K562 (cell line): ENCODE results near the gene LRCH1. TPM values are rescaled to one million over a fixed set of nuclear protein-coding genes. Genes with fewer than 3 reads are reported as not detected.

ENCODE experiments used
- ATAC-seq: fragments of 200-7000 bp; cut with Tn5 transposase; 3 replicates; pipeline ENCODE4 v1.9.1; 2020; ENCODE audit warnings: moderate library complexity
- BruUV-seq: library from RNA; stranded (reverse); fragments of 400-500 nt; replicated peaks from 2 replicates; lab custom pipeline; 2021; lab: Mats Ljungman, UMichigan
- CTCF ChIA-PET: fragments of 300-600 bp; formaldehyde crosslinking; extraction: SDS; loops from one replicate; lab custom pipeline; 2021; ENCODE audit warnings: low intra/inter-chr PET ratio; lab: Yijun Ruan, JAX
- POLR2A ChIA-PET: fragments of 300-600, 350-650 bp; sonication (Branson Sonifier 250); formaldehyde crosslinking; extraction: SDS; loops from one replicate; lab custom pipeline; 2021; ENCODE audit warnings: antibody characterized with exemption, inconsistent platforms; lab: Yijun Ruan, JAX
- DNase-seq, 4 experiments: peaks; one replicate each; pipeline versions ENCODE4 v3.0.0 to v3.0.0-alpha.2; 2011 to 2018; ENCODE audit warnings: low spot score in 3 of 4, mixed read lengths in 3 of 4; ENCODE audit errors: extremely low read depth in 1 of 4
- FAIRE-seq: peaks from 2 replicates; lab custom pipeline; 2011; peaks lifted over from hg19 to GRCh38; lab: Jason Lieb, UNC
- H2AFZ ChIP-seq: 2 replicates; pipeline ENCODE4 v1.6.0; 2011; ENCODE audit warnings: low read depth, low read length, control low read depth, inconsistent platforms
- H3K27ac ChIP-seq: fragments of 200-600 bp; 3 replicates; pipeline ENCODE4 v1.8.0; 2011; ENCODE audit warnings: low read depth, mild to moderate bottlenecking, control low read depth, inconsistent platforms, low read length, moderate library complexity, mixed read lengths; ENCODE audit errors: extremely low read depth
- H3K27me3 ChIP-seq, 2 experiments: fragments of 300-600 bp in 1 of 2; 2 replicates in 1 of 2; 3 replicates in 1 of 2; pipeline versions ENCODE4 v1.6.0 to v1.8.0; 2011; ENCODE audit warnings: inconsistent platforms in 2 of 2, low read length in 2 of 2, mild to moderate bottlenecking in 1 of 2, mixed read lengths in 1 of 2, moderate library complexity in 1 of 2; ENCODE audit not compliant: control insufficient read depth in 2 of 2, insufficient read depth in 2 of 2
- H3K36me3 ChIP-seq: fragments of 300-600 bp; 3 replicates; pipeline ENCODE4 v1.8.0; 2011; ENCODE audit warnings: mild to moderate bottlenecking, low read length, inconsistent platforms; ENCODE audit not compliant: control insufficient read depth, insufficient read depth
- H3K4me1 ChIP-seq, 2 experiments: fragments of 200-600 bp in 1 of 2; replicated peaks in 1 of 2; 2 replicates in 1 of 2; 3 replicates in 1 of 2; pipeline versions ENCODE4 v1.5.1 to v1.8.0; 2011; ENCODE audit warnings: inconsistent platforms in 2 of 2, low read length in 2 of 2, mild to moderate bottlenecking in 1 of 2, mixed read lengths in 1 of 2, moderate library complexity in 1 of 2; ENCODE audit not compliant: control insufficient read depth in 2 of 2, insufficient read depth in 2 of 2
- H3K4me2 ChIP-seq: 2 replicates; pipeline ENCODE4 v1.6.1; 2011; ENCODE audit warnings: low read length, control low read depth, inconsistent platforms, mixed read lengths; ENCODE audit not compliant: insufficient read depth
- H3K4me3 ChIP-seq: fragments of 200-600 bp; sonication (generic), shearing (Covaris generic); 2 replicates; pipeline ENCODE4 v1.5.1; 2016; ENCODE audit warnings: control low read depth, inconsistent platforms
- H3K79me2 ChIP-seq: fragments of 200-600 bp; 3 replicates; pipeline ENCODE4 v1.8.0; 2011; ENCODE audit warnings: low read length, inconsistent platforms; ENCODE audit not compliant: control insufficient read depth, insufficient read depth
- H3K9ac ChIP-seq, 2 experiments: 2 replicates each; pipeline versions ENCODE4 v1.6.0 to v1.6.1; 2011; ENCODE audit warnings: low read depth in 2 of 2, low read length in 2 of 2, control low read depth in 1 of 2, inconsistent platforms in 1 of 2, mild to moderate bottlenecking in 1 of 2, mixed read lengths in 1 of 2; ENCODE audit not compliant: insufficient read depth in 1 of 2
- H3K9me1 ChIP-seq: one replicate; pipeline ENCODE4 v1.6.0; 2011; ENCODE audit warnings: inconsistent platforms, mild to moderate bottlenecking, low read length, moderate library complexity; ENCODE audit not compliant: control insufficient read depth, insufficient read depth
- H3K9me3 ChIP-seq: replicated peaks from 2 replicates; pipeline ENCODE4 v1.5.1; 2011; ENCODE audit warnings: low read depth, low read length, inconsistent platforms; ENCODE audit not compliant: control insufficient read depth, insufficient read depth
- H4K20me1 ChIP-seq: replicated peaks from 2 replicates; pipeline ENCODE4 v1.6.1; 2011; ENCODE audit warnings: low read length, inconsistent platforms, mixed read lengths; ENCODE audit not compliant: control insufficient read depth, insufficient read depth
- HOMEZ ChIP-seq: fragments of 250-450 bp; sonication (Bioruptor Pico); IDR thresholded peaks from 2 replicates; pipeline ENCODE4 v1.4.0; 2020; ENCODE audit warnings: mild to moderate bottlenecking, moderate library complexity
- RBM25 ChIP-seq: fragments of 200-400 bp; formaldehyde crosslinking; IDR thresholded peaks from 2 replicates; pipeline ENCODE4 v1.6.1; 2018; ENCODE audit warnings: low read length, low read depth, moderate library complexity; ENCODE audit not compliant: severe bottlenecking
- ZNF12 ChIP-seq: sonication (generic); formaldehyde crosslinking; IDR thresholded peaks from 2 replicates; pipeline ENCODE4 v1.4.0; 2020; ENCODE audit warnings: mild to moderate bottlenecking, missing genetic modification reagents
- WGBS: fragments of 100-300 bp; shearing (Covaris generic); methylation state at CpG from one replicate; pipeline ENCODE4 v1.1.6; 2016; ENCODE audit warnings: low coverage, mixed read lengths; ENCODE audit not compliant: insufficient coverage; ENCODE audit errors: missing lambda C conversion rate; 5-methylcytosine and 5-hydroxymethylcytosine counted together
- in situ Hi-C: fragments of 300-500 bp; cut with MboI; formaldehyde crosslinking; loops from 4 replicates; pipeline ENCODE4 v1.15.0; 2018; ENCODE audit warnings: inconsistent platforms, mixed read lengths
- intact Hi-C: fragments of 100-400 bp; cut with micrococcal nuclease; formaldehyde crosslinking; loops from 2 replicates; pipeline ENCODE4 v1.14.2; 2022
- polyA plus RNA-seq, 8 experiments: library from polyadenylated mRNA; depleted of rRNA in 4 of 8; stranded (reverse) in 5 of 8; unstranded in 3 of 8; fragments of >200 nt; fragmentation: Nextera tagmentation in 2 of 8; fragmentation: Illumina TruSeq in 1 of 8; extraction: Ambion mirVana in 2 of 8; extraction: Trizol in 1 of 8; gene quantifications; 2 replicates each; pipeline versions ENCODE4 v1.2.1 to v1.2.3, GENCODE V29; 2011 to 2014; ENCODE audit warnings: inconsistent platforms in 1 of 8, missing spikeins in 1 of 8
- total RNA-seq, 7 experiments: library from RNA; depleted of rRNA in 6 of 7; stranded (reverse); fragments of >200 nt in 6 of 7; fragmentation: Illumina TruSeq in 2 of 7; extraction: Trizol in 2 of 7; gene quantifications; 2 replicates each; pipeline versions ENCODE4 v1.2.1 to v1.2.3, GENCODE V29; 2011 to 2021; ENCODE audit warnings: low replicate concordance in 1 of 7

The LRCH1 gene
- total and polyA plus RNA-seq, 9 of the 15 experiments (the other 6 are each of a cell fraction or from before 2014, with no cell fraction given) = 1.1 to 6.8 (median 3.7) TPM

GRCh38 chr13:46521486-46521885 is 31.5 kb upstream of the LRCH1 start:
- BruUV-seq = no TSS peak
- Histone ChIP-seq H3K79me2 (no peaks in the 10 kb centered on the region), H3K4me3 (no peak overlapping the region), H3K9me3 (no peaks in the 10 kb centered on the region), H4K20me1 (no peaks in the 10 kb centered on the region), H3K9me1 (no peaks in the 10 kb centered on the region), H3K9ac (no peak overlapping the region), H2AFZ (no peak overlapping the region), H3K27me3 (peaks cover 2 to 12% of the 10 kb centered on the region in 2 experiments; a peak in 2 of 5 replicates), H3K36me3 (no peaks in the 10 kb centered on the region), H3K4me2 (no peak overlapping the region), H3K4me1 (no peaks in the 10 kb centered on the region), H3K27ac (no peak overlapping the region)
- ChIA-PET CTCF (no interaction called here), POLR2A (interaction anchor here (0.6 to 0.7 kb wide), 2 partner anchors 13 to 131 kb away, joined by 3 read pairs; no protein-coding TSS in a partner anchor)
- intact Hi-C loops = no loop called here
- DNase-seq = no peak
- WGBS = 0% methylated on average over 3 of the region's 3 CpGs
- TF ChIP-seq HOMEZ (CRISPR knock-in tag) (no peak), RBM25 (peak; percentile 3), ZNF12 (peak; percentile 92)
- in situ Hi-C loops = no loop called here
- no peak for FAIRE-seq
- no peak for ATAC-seq
